WERI-Rb-1 (cell line): ENCODE data around the gene FBXW7.

Source experiments
- DNase-seq: peaks from one replicate; pipeline ENCODE4 v3.0.0-alpha.2; 2020
- H3K27ac ChIP-seq: fragments of 250-450 bp; sonication (Bioruptor Pico); 2 replicates; pipeline ENCODE4 v1.5.1; 2020; ENCODE audit warnings: mild to moderate bottlenecking, moderate library complexity
- H3K27me3 ChIP-seq: fragments of 250-450 bp; sonication (Bioruptor Pico); 2 replicates; pipeline ENCODE4 v1.5.1; 2021; ENCODE audit warnings: mild to moderate bottlenecking, low read depth, moderate library complexity; ENCODE audit not compliant: insufficient read depth, severe bottlenecking
- H3K36me3 ChIP-seq: fragments of 250-450 bp; sonication (Bioruptor Pico); 2 replicates; pipeline ENCODE4 v1.5.1; 2020; ENCODE audit warnings: mild to moderate bottlenecking, moderate library complexity
- H3K4me3 ChIP-seq: 2 replicates; pipeline ENCODE4 v1.5.1; 2011; ENCODE audit warnings: low read depth, mild to moderate bottlenecking, control low read depth, low read length
- H3K9me3 ChIP-seq: fragments of 250-450 bp; sonication (Bioruptor Pico); 2 replicates; pipeline ENCODE4 v1.5.1; 2021; ENCODE audit warnings: mild to moderate bottlenecking, moderate library complexity; ENCODE audit not compliant: severe bottlenecking
- TF ChIP-seq, protein P1 (sequence below): IDR thresholded peaks from 2 replicates; pipeline ENCODE4 v1.5.1; 2011; ENCODE audit warnings: low read depth, mild to moderate bottlenecking, control low read depth, inconsistent platforms, low read length

Gene FBXW7

DNA sequence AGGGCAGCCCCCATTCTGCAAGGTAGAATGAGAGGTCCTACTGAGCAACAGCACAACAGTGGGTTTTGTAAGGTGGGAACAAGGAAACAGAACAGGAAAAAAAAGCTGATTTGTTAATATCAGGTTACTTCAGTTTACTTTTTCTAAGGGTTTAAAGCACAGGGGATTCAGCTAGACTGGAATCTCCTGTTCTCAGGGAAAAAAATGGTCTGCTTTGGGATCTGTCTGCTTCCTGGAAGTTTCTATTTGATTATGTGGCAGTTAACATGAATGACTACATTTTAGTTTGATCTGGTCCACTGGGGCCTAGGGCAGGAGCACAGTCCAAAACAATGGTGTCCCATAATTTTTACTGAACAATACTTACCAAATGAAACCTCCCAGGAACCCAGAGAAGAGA, 104.6 kb downstream of the FBXW7 start:
- no peak overlapping the region for H3K27ac ChIP-seq
- H3K9me3 ChIP-seq = no peaks in the 10 kb centered on the region
- H3K4me3 ChIP-seq = no peak overlapping the region
- H3K27me3 ChIP-seq = no peaks in the 10 kb centered on the region
- H3K36me3 ChIP-seq = no peaks in the 10 kb centered on the region
- no peak for DNase-seq
- TF ChIP-seq, protein P1, sequence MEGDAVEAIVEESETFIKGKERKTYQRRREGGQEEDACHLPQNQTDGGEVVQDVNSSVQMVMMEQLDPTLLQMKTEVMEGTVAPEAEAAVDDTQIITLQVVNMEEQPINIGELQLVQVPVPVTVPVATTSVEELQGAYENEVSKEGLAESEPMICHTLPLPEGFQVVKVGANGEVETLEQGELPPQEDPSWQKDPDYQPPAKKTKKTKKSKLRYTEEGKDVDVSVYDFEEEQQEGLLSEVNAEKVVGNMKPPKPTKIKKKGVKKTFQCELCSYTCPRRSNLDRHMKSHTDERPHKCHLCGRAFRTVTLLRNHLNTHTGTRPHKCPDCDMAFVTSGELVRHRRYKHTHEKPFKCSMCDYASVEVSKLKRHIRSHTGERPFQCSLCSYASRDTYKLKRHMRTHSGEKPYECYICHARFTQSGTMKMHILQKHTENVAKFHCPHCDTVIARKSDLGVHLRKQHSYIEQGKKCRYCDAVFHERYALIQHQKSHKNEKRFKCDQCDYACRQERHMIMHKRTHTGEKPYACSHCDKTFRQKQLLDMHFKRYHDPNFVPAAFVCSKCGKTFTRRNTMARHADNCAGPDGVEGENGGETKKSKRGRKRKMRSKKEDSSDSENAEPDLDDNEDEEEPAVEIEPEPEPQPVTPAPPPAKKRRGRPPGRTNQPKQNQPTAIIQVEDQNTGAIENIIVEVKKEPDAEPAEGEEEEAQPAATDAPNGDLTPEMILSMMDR = no peak

DNA sequence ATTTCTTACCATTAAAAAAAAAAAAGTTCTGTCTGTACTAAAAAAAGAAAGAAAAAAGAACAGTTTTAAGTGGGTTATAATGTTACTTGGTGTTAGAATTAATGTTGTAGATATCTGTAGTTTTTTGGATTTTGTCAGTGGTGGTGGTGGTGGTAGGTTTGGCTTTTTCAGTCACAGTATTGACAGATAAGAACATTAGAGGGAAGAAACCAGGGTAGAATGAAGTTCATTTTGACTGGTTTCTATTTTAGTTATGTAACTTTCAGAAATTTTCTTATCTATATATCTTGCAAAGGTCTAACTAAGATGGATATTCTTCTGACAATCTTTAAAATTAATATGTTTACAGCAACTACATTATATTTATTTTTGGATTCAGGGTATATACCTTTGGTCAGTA, 105.4 kb downstream of the FBXW7 start:
- no peak for DNase-seq
- Histone ChIP-seq H3K9me3 (no peaks in the 10 kb centered on the region), H3K27me3 (no peaks in the 10 kb centered on the region), H3K36me3 (no peaks in the 10 kb centered on the region), H3K27ac (no peak overlapping the region), H3K4me3 (no peak overlapping the region)
- TF ChIP-seq, protein P1 = no peak

DNA sequence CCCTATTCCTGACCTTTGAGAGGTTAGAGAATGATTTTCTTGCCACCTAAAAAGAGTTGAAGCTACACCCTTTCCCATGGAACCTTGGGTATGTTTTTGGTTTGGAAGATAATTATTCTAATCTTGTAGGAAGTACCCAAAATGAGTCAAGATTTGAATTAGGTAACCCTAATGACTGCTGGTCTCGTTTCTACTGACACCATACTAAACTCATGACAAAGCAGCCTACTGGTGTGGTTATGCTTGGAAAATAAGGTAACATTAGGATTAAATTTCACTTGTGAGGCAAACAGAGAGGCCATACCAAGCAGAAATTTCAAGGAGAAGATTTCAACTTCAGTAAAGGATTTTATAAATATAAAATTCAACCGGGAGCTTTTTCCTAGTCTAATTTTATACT, 107.9 kb downstream of the FBXW7 start:
- Histone ChIP-seq H3K27ac (no peak overlapping the region), H3K9me3 (no peaks in the 10 kb centered on the region), H3K4me3 (no peak overlapping the region), H3K27me3 (no peaks in the 10 kb centered on the region), H3K36me3 (no peaks in the 10 kb centered on the region)
- TF ChIP-seq, protein P1 = no peak
- DNase-seq = no peak

DNA sequence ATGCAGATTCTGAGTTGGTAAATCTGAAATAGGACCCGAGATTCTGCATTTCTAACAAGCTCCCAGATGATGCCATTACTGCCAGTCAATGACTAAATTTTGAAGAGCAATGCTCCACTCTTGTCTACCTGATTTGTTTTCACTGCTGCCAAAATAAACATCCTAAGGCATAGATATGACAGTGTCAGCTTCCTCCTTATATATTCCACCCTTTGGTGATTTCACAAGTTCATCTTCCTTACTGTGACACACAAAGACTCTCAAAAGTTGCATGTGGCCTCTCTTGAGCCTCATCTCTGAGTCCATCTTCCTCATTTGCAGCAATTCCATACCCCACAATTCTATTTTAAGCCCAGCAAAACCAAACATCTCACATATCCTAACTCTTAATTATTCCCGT, 110.9 kb downstream of the FBXW7 start:
- no peak overlapping the region for H3K27ac ChIP-seq
- H3K27me3 ChIP-seq = no peaks in the 10 kb centered on the region
- H3K36me3 ChIP-seq = no peaks in the 10 kb centered on the region
- TF ChIP-seq, protein P1 = no peak
- no peak for DNase-seq
- H3K4me3 ChIP-seq = no peak overlapping the region
- no peaks in the 10 kb centered on the region for H3K9me3 ChIP-seq

DNA sequence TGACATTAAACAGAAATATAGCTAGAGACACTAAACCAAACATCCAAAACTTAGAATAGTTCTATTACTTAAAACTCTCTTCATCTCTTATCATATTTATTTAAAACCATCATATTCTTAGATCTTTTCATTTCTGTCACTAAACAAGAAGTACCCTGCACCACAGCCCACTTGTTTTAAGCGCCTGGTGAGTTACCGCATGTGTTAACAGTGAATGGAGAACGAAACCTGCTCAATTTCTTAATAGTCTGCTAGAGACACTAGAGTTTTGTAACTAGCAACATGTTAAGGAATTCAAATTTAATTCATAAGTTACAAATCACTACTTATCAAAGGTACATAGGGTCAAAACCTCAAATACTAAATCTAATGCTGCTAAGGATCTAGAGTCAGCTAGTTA, 111.5 kb downstream of the FBXW7 start:
- Histone ChIP-seq H3K27ac (no peak overlapping the region), H3K9me3 (no peaks in the 10 kb centered on the region), H3K27me3 (no peaks in the 10 kb centered on the region), H3K4me3 (no peak overlapping the region), H3K36me3 (no peaks in the 10 kb centered on the region)
- DNase-seq = no peak
- TF ChIP-seq, protein P1 = no peak

DNA sequence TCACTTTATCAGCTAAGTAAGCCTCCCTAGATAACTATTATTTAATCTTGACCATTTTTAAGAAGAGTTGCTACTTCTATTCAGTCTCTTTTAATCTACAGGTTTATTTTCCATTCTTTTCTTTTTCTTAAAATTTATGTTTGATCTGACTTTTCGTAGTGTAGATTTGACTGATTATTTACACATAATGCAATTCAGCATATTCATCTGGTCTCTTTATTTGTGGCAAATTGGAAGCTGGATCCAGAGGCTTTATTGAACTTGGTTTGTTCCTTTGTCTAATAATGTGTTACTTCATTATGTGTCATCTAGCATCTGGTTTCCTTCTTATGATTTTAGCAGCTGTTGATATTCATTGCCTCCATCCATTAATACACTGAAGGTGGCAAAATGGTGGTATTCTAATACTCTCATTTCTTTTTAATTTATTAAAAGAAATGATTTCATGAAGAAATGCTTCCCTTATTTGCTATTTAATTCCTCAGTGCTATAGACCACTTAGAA, 113.0 kb downstream of the FBXW7 start:
- Histone ChIP-seq H3K4me3 (no peak overlapping the region), H3K27me3 (no peaks in the 10 kb centered on the region), H3K9me3 (no peaks in the 10 kb centered on the region), H3K36me3 (no peaks in the 10 kb centered on the region), H3K27ac (no peak overlapping the region)
- TF ChIP-seq, protein P1 = no peak
- no peak for DNase-seq
